KMS-11 (cell line): ENCODE data around the gene CTIF.

Source experiments
- H2AFZ ChIP-seq: fragments of 200-600 bp; sonication (generic); 2 replicates; pipeline ENCODE4 v1.6.1; 2016; ENCODE audit warnings: antibody characterized with exemption, mixed run types, low read depth
- H3K27ac ChIP-seq: fragments of 200-600 bp; sonication (generic); 2 replicates; pipeline ENCODE4 v1.6.1; 2016; ENCODE audit warnings: mild to moderate bottlenecking, mixed run types
- H3K27me3 ChIP-seq: fragments of 200-600 bp; sonication (generic); 2 replicates; pipeline ENCODE4 v1.6.1; 2017; ENCODE audit warnings: mild to moderate bottlenecking, low read depth, mixed run types, moderate library complexity; ENCODE audit not compliant: insufficient read depth
- H3K36me3 ChIP-seq: fragments of 200-600 bp; sonication (generic); 2 replicates; pipeline ENCODE4 v1.6.1; 2017; ENCODE audit warnings: mild to moderate bottlenecking, mixed run types; ENCODE audit not compliant: insufficient read depth
- H3K4me1 ChIP-seq: fragments of 200-600 bp; sonication (generic); 2 replicates; pipeline ENCODE4 v1.6.1; 2016; ENCODE audit warnings: mild to moderate bottlenecking, low read depth, mixed run types; ENCODE audit not compliant: poor library complexity, severe bottlenecking
- H3K4me2 ChIP-seq: fragments of 200-600 bp; sonication (generic); 2 replicates; pipeline ENCODE4 v1.7.0; 2016; ENCODE audit warnings: mild to moderate bottlenecking, mixed run types
- H3K4me3 ChIP-seq: fragments of 200-600 bp; sonication (generic); IDR thresholded peaks from 2 replicates; pipeline ENCODE4 v1.6.1; 2017; ENCODE audit warnings: low read depth, low read length, mixed read lengths; ENCODE audit not compliant: insufficient read depth
- H3K79me2 ChIP-seq: fragments of 200-600 bp; sonication (generic); 2 replicates; pipeline ENCODE4 v1.6.1; 2016; ENCODE audit warnings: low read depth, mixed run types; ENCODE audit not compliant: insufficient read depth
- H3K9ac ChIP-seq: fragments of 200-600 bp; sonication (generic); 2 replicates; pipeline ENCODE4 v1.6.1; 2016; ENCODE audit warnings: mild to moderate bottlenecking, mixed run types
- H4K20me1 ChIP-seq: fragments of 200-600 bp; sonication (generic); 2 replicates; pipeline ENCODE4 v1.6.1; 2016; ENCODE audit warnings: mild to moderate bottlenecking, mixed run types; ENCODE audit not compliant: insufficient read depth
- CTCF ChIP-seq: fragments of 200-600 bp; sonication (generic); conservative IDR thresholded peaks from 2 replicates; pipeline ENCODE4 v1.6.1; 2017; ENCODE audit warnings: low read depth, mild to moderate bottlenecking, antibody characterized with exemption, low read length, moderate library complexity, mixed read lengths

CTIF gene

GRCh38 chr18:48892146-48892855 lies 353.5 kb downstream of the CTIF start:
- Histone ChIP-seq H3K36me3 (no peaks in the 10 kb centered on the region), H2AFZ (no peak overlapping the region), H3K4me3 (no peak overlapping the region), H4K20me1 (no peaks in the 10 kb centered on the region), H3K27me3 (no peaks in the 10 kb centered on the region), H3K4me2 (no peak overlapping the region), H3K4me1 (peaks cover 21% of the 10 kb centered on the region), H3K9ac (no peak overlapping the region), H3K27ac (no peak overlapping the region), H3K79me2 (no peaks in the 10 kb centered on the region)
- TF ChIP-seq CTCF, result no peak

- TF ChIP-seq CTCF, result no peak
- Histone ChIP-seq H3K4me2 (no peak overlapping the region), H3K36me3 (no peaks in the 10 kb centered on the region), H3K27me3 (no peaks in the 10 kb centered on the region), H4K20me1 (no peaks in the 10 kb centered on the region), H2AFZ (no peak overlapping the region), H3K79me2 (no peaks in the 10 kb centered on the region), H3K27ac (no peak overlapping the region), H3K9ac (no peak overlapping the region), H3K4me3 (no peak overlapping the region), H3K4me1 (peaks cover 23% of the 10 kb centered on the region)
Measured at GRCh38 chr18:48893061-48893607, 354.3 kb downstream of the CTIF start.

- Histone ChIP-seq H3K4me1 (peaks cover 23% of the 10 kb centered on the region), H2AFZ (no peak overlapping the region), H3K4me3 (no peak overlapping the region), H3K27ac (no peak overlapping the region), H3K4me2 (no peak overlapping the region), H3K36me3 (no peaks in the 10 kb centered on the region), H3K27me3 (no peaks in the 10 kb centered on the region), H3K79me2 (no peaks in the 10 kb centered on the region), H4K20me1 (no peaks in the 10 kb centered on the region), H3K9ac (no peak overlapping the region)
- TF ChIP-seq CTCF, result no peak
Measured at GRCh38 chr18:48893608-48894600, 355.1 kb downstream of the CTIF start.

- Histone ChIP-seq H3K79me2 (no peaks in the 10 kb centered on the region), H3K4me3 (no peak overlapping the region), H4K20me1 (no peaks in the 10 kb centered on the region), H3K4me1 (peaks cover 23% of the 10 kb centered on the region), H3K27ac (no peak overlapping the region), H3K4me2 (no peak overlapping the region), H2AFZ (no peak overlapping the region), H3K27me3 (no peaks in the 10 kb centered on the region), H3K36me3 (no peaks in the 10 kb centered on the region), H3K9ac (no peak overlapping the region)
- TF ChIP-seq CTCF, result no peak
Measured at GRCh38 chr18:48894799-48895346, 356.0 kb downstream of the CTIF start.
